GOT3 (cell line): ENCODE data around the gene SALL2.
"Not testable (repeated sequence)": the region's sequence is repeated elsewhere in the genome, so short reads cannot be mapped to it uniquely, and the experiment has no call there.

Experiments used
- DNase-seq: peaks from one replicate; lab custom pipeline; 2025; ENCODE audit warnings: mixed read lengths; lab: John Stamatoyannopoulos, UW

Gene SALL2

DNA sequence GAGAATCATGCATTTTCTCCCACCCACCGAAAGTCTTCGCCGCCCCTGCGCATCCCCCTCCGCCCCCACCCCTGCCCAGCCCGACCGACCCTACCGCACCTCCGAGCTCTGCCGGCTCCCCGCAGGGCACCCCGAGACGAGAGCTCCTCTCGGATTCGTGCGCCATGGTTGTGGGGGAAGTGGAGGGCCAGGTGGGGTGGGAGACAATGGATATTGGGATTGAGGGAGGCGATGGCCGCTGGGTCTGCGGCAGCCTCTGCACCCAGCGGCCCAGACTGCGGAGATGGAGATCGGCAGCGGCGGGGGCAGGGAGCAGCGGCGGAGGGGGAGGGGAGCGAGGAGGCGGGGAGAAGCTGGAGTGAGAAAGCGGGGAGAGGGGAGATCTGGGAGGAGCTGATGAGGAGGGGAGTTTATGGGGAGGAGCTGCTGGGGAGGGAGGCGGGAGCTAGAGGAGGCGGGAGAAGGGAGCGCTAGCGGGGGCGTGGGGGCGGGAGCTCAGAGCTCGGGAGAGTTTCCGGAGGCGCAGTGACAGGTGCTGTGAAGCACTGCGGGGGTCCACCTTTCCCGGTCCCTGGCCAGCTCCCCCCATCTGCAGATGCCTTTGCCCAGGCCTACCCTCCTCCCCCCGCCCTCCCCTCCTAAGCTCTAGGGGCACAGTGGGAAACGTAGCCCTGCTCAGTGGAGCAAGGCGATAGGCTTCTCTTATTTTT, at the start of gene SALL2:
Gene SALL2, minus strand, starts transcription at position 385 of the 710 bp plus-strand sequence. Its CDS starts 219 bp downstream, at position 166.
- DNase-seq = no peak

DNA sequence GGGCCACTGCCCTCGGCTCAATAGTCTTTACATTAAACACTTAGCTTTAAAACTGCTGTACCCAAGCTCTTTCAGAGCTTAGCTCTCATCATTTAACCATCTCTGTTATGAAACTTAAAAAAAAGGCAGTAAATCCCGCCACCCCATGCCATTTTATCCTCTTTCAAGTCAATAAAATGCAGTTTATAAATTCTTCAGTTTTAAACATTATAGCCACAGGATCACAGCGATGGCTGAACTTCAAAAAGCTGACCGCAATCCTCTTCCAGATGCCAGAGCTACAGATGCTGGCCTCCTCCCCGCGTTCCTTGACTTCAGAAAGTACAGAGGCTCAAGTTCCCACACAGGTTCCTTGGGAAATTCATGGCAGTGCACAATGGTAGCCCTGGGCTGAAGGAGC, 49.5 kb upstream of the SALL2 start:
- no peak for DNase-seq

- DNase-seq = no peak
These were observed 46.5 kb upstream of the SALL2 start for GRCh38 chr14:21572604-21573003.

DNA sequence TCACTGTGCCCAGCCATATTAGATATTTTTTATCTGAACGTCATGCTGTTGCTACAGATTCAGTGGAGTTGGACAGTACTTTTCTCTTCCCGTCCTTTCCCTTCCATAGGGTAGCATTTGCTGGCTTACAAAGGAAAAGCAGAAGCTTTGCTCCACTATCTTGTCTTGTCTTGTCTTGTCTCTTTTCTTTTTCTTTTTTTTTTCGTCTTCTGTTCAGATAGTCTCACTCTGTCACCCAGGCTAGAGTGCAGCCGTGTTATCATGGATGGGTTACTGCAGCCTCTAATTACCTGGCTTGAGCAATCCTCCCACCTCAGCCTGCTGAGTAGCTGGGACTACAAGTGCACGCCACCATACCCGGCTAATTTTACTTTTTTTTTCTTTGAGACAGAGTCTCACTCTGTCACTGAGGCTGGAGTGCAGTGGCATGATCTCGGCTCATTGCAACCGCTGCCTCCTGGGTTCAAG, 32.6 kb upstream of the SALL2 start:
- no peak for DNase-seq

GRCh38 chr14:21557084-21557901, 31.1 kb upstream of the SALL2 start:
- DNase-seq = no peak

DNA sequence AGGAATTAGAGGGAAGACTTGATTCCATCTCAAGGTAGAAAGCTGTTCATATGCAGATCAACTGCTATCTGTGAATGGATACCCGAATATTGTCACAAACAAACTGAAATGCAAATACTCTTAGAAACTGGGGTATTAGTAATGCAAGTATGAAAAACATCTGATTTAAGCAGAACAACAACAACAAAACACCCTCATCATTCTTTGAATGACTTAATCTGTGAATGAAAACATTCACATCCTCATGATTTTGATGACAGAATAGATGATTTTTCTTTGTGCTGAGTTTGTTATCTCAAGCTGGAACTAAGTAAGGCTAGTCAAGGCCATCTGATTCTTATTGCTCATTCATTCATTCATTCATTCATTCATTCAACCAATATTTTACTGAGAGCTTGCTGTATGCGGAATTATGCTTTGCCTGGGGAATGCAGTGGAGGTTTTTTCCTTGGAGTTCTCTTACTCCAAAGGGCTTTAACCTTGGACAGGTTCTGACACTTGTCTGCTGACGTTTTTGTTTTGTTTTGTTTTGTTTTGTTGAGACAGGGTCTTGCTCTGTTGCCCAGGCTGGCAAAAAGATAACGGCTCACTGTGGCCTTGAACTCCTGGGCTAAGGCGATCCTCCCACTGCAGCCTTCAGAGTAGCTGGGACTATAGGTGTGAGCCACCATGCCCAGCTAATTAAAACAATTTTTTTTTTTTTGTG, 30.4 kb upstream of the SALL2 start:
- no peak for DNase-seq

- no peak for DNase-seq
These were observed 27.1 kb upstream of the SALL2 start for GRCh38 chr14:21553266-21553665.

DNA sequence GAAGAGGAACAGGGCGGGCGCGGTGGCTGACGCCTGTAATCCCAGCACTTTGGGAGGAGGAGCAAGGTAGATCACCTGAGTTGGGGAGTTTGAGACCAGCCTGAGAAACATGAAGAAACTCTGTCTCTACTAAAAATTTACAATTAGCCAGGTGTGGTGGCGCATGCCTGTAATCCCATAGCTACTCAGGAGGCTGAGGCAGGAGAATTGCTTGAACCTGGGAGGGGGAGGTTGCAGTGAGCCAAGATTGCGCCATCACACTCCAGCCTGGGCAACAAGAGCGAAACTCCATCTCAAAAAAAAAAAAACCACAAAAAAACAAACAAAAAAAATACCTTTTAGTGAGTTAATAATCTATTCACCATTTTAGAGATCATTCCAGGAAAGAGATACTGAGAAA, 18.4 kb upstream of the SALL2 start:
- DNase-seq = not testable (repeated sequence)

- DNase-seq = no peak
These were observed 17.8 kb upstream of the SALL2 start for GRCh38 chr14:21543963-21544362.

GRCh38 chr14:21543521-21543960, 17.4 kb upstream of the SALL2 start:
- no peak for DNase-seq

DNA sequence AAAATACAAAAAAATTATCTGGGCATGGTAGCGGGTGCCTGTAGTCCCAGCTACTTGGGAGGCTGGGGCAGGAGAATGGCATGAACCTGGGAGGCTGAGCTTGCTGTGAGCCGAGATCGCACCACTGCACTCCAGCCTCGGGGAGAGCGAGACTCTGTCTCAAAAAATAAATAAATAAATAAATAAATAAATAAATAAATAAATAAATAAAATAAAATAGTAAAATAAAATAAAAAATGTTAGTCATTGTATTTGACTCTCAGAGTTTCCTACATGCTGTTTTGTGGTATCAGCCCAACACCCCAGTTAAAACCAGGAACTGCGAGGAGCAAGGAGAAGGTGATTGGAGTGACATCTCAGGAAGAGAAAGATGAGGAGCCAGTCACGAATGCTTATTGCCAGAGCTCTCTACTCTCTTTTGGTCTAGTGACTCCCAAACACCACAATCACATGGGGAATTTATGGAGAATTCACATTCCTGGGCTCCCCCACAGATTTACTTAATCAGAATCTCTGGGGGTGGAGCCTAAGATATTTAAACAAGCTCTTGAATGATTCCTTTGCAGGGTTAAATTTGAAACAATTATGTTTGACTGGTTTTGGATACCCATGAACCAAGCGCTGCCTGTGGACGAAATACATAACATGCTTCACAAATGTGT, 15.4 kb upstream of the SALL2 start:
- no peak for DNase-seq

- DNase-seq = no peak
These were observed 13.2 kb upstream of the SALL2 start for GRCh38 chr14:21539189-21539940.

- no peak for DNase-seq
These were observed 10.9 kb upstream of the SALL2 start for GRCh38 chr14:21537090-21537424.

- no peak for DNase-seq
These were observed 10.4 kb upstream of the SALL2 start for GRCh38 chr14:21536418-21537089.

DNA sequence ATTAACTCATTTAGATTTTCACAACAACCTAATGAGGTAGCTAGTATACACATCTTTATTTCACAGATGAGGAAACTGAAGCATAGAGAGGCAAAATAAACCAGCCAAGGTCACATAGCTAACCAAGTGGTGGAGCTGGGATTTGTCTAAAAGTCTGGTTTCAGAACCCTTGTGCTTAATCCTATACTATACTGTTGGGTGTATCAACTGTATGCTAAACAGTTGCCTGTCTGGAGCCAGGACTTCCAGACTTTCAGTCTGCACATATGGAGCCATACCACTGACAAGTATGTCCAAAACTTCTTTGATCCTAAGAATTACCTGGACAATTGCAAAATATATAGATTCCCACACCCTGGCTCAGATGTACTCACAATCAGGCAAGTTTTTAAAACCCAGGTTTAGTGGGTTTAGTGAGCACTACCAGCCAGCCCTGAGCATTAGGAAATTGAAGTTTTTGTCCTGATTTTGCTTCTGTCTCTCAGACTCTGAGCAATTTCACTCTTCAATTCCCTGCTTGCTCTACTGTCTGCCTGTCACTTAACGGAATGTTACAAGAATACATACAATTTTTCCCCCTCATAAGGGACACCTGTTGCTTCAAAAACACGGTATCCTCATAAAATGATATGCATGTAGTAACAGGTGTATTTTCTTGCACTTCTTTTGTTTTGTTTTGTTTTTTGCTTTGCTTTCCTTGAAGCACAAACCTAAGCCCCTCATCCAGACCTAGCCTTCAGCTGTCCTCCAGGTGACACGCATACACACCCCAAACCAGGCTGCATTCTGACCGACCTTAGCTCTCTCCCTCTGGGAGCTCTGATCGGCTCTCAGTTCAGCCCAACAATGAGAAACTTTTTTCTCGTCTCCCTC, 9.6 kb upstream of the SALL2 start:
- no peak for DNase-seq

GRCh38 chr14:21534576-21534975, 8.4 kb upstream of the SALL2 start:
- no peak for DNase-seq

- DNase-seq = no peak
These were observed 7.1 kb upstream of the SALL2 start for GRCh38 chr14:21533294-21533693.

DNA sequence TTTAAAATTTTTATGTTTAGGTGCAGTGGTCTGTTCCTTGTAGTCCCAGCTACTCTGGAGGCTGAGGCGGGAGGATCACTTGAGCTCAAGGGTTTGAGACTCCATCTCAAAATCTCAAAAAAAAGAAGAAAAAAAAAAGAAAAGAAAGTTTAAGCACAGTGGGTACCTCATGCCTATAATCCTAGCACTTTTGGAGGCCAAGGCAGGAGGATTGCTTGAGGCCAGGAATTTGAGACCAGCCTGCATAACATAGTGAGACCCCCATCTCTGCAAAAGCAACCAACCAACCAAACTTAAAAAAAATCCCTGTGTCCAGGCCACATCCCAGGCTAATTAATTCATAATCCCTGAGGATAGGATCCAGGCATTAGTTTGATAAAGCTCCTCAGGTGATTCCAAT, 3.4 kb upstream of the SALL2 start:
- DNase-seq = no peak

DNA sequence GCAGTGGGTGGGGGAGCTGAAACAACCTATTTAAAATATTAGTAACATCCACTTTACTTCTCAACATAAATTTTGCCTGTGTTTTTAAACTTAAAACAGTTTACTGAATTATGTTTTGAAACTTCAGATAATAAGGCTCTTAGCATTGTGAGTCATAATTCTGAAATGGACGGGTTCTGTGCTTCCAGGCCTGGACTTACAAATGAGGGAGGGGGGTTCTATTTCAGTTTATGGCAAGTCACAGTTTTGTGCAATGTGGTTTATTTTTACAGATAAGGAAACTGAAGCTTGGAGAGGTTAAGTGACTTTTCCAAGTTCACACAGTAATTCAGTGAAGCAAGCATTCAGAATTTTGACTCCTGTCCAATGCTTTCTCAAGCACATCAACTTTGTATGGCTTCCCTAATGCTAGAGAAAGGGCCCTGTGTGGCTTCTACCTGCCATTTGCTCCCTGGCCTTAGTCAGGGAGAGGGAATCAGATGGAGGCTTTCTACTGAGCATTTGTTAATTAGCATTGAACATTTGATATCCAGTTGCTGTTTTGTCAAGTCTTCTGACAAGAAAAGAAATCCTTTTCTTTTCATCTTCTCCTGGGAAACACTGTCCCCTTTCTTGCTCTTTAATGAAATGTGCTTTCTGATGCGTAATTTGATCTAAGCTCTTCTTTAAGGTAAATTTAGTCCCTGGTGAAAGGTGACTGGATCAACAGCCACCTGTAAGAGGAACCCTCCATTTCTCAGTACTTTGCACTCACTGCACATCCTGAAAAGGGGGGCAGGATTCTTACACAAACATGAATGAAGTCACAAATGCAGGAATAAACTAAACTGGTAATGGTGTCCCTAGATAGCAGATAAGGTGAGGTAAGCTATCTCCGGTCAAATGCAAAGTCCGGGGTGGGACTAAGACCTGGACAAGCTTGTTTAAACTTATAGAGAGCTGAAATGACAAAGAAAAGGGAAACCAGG, 2.5 kb upstream of the SALL2 start:
- no peak for DNase-seq
